Upper lobe of right lung (tissue), 1 donor: ENCODE results near the gene GALNT17. TPM values are rescaled to one million over a fixed set of nuclear protein-coding genes. Genes with fewer than 3 reads are reported as not detected.

Source experiments
- ATAC-seq: fragments of 200-7000 bp; cut with Tn5 transposase; one replicate; pipeline ENCODE4 v1.9.1; 2020; ENCODE audit warnings: mild to moderate bottlenecking, moderate library complexity
- DNase-seq: peaks from one replicate; pipeline ENCODE4 v3.0.0-alpha.2; 2020
- H3K27ac ChIP-seq: fragments of 200-600 bp; one replicate; pipeline ENCODE4 v1.8.0; 2022
- H3K27me3 ChIP-seq: fragments of 200-600 bp; one replicate; pipeline ENCODE4 v1.8.0; 2022; ENCODE audit warnings: mild to moderate bottlenecking
- H3K36me3 ChIP-seq: fragments of 200-600 bp; one replicate; pipeline ENCODE4 v1.8.0; 2022
- H3K4me1 ChIP-seq: fragments of 200-600 bp; one replicate; pipeline ENCODE4 v1.8.0; 2022
- H3K4me3 ChIP-seq: fragments of 200-600 bp; one replicate; pipeline ENCODE4 v1.8.0; 2022; ENCODE audit warnings: mild to moderate bottlenecking
- H3K9me3 ChIP-seq: fragments of 200-600 bp; one replicate; pipeline ENCODE4 v1.8.0; 2022
- intact Hi-C: fragments of 100-400 bp; cut with DNase I; formaldehyde crosslinking; loops from one replicate; pipeline ENCODE4 v1.11.0; 2022
- total RNA-seq: library from RNA; stranded (reverse); fragmentation: NEBNext Ultra II Directional; extraction: Animal tissue kit (Norgen Biotek cat#: 25700); gene quantifications from one replicate; pipeline ENCODE4 v1.2.1, GENCODE V29; 2021
- TF ChIP-seq, protein P1 (sequence below): fragments of 200-600 bp; IDR thresholded peaks from one replicate; pipeline ENCODE4 v1.8.0; 2022; ENCODE audit warnings: antibody characterized with exemption
- donor health status: DM: no; HTN: yes; CAD: no; lungs with severe emphysema.

GALNT17 gene
- total RNA-seq, 1 donor from 2014 or later, result 7.1 TPM

DNA sequence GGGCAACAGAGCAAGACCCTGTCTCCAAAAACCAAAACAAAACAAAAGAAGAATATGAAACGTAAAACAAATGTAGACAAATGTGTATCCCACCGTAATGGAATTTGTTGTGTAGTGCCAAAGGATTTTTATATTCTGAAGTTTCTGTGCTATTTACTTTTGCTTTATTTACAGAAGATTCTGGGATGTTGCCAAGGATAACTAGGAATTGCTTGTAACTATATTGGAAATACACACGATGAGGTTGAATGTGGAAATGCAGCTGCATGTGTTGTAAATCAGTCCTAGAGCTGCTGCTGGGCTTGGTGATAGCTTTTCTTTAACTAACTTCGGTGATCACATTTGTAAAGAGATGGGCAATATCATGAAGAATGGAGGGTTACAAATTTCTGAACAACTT is 39.5 kb downstream of the GALNT17 start:
- TF ChIP-seq, protein P1, sequence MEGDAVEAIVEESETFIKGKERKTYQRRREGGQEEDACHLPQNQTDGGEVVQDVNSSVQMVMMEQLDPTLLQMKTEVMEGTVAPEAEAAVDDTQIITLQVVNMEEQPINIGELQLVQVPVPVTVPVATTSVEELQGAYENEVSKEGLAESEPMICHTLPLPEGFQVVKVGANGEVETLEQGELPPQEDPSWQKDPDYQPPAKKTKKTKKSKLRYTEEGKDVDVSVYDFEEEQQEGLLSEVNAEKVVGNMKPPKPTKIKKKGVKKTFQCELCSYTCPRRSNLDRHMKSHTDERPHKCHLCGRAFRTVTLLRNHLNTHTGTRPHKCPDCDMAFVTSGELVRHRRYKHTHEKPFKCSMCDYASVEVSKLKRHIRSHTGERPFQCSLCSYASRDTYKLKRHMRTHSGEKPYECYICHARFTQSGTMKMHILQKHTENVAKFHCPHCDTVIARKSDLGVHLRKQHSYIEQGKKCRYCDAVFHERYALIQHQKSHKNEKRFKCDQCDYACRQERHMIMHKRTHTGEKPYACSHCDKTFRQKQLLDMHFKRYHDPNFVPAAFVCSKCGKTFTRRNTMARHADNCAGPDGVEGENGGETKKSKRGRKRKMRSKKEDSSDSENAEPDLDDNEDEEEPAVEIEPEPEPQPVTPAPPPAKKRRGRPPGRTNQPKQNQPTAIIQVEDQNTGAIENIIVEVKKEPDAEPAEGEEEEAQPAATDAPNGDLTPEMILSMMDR, result no peak
- no peak for DNase-seq
- H3K36me3 ChIP-seq, result no peaks in the 10 kb centered on the region
- H3K4me3 ChIP-seq, result no peak overlapping the region
- no peak for ATAC-seq
- no peak overlapping the region for H3K27ac ChIP-seq
- no peaks in the 10 kb centered on the region for H3K4me1 ChIP-seq
- intact Hi-C loops, result no loop called here
- no peaks in the 10 kb centered on the region for H3K27me3 ChIP-seq
- no peaks in the 10 kb centered on the region for H3K9me3 ChIP-seq

DNA sequence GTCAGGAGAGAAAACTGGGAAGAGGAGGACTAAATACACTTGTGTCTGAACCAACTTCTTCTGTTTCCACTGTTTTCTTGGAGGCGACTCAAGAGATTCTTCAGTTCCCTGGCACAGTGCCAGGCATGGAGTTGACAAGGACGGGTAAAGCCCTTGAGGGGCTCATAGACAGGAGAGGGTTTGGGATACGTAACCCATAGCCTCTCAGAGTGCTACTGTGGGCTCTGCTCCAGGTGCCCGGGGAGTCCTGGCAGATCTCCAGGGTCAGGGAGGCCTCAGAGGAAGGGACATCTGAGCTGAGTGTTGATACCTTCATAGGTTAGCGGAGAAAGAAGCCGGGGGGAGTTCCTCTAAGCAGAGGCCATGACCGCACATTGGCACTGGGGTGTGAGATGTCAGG is 42.0 kb downstream of the GALNT17 start:
- ATAC-seq (no peak), DNase-seq (no peak)
- no peak overlapping the region for H3K4me3 ChIP-seq
- no peak overlapping the region for H3K27ac ChIP-seq
- intact Hi-C loops, result no loop called here
- H3K4me1 ChIP-seq, result no peaks in the 10 kb centered on the region
- TF ChIP-seq, protein P1, result no peak
- no peaks in the 10 kb centered on the region for H3K36me3 ChIP-seq
- no peaks in the 10 kb centered on the region for H3K27me3 ChIP-seq
- no peaks in the 10 kb centered on the region for H3K9me3 ChIP-seq

DNA sequence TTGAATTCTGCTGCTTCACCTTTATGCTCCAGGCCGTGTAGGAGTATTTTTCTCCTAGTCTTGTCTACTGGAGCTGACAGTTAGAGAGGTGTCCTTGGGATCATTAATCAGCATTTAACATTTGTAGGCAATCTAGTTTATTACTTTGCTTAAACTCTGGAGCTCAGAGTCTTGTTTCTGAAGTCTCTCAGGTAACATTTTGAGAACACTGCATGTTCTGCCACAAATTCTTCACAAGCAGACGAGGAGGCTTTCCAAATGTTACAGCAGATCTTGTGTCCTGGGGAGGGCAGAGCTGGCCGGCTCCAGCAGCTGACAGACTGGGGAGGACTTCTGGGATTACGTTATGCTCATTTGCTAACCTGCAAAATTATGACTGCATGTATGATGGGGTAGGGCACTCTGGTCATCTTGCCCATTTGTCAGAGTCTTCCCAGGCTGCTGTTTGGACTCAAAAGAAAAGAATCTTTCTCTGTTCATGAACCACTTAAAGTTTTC is 50.5 kb downstream of the GALNT17 start:
- Histone ChIP-seq H3K27me3 (no peaks in the 10 kb centered on the region), H3K27ac (no peak overlapping the region), H3K4me3 (no peak overlapping the region), H3K9me3 (no peaks in the 10 kb centered on the region), H3K36me3 (no peaks in the 10 kb centered on the region), H3K4me1 (no peaks in the 10 kb centered on the region)
- DNase-seq, result no peak
- no peak for ATAC-seq
- intact Hi-C loops, result no loop called here
- TF ChIP-seq, protein P1, result no peak

DNA sequence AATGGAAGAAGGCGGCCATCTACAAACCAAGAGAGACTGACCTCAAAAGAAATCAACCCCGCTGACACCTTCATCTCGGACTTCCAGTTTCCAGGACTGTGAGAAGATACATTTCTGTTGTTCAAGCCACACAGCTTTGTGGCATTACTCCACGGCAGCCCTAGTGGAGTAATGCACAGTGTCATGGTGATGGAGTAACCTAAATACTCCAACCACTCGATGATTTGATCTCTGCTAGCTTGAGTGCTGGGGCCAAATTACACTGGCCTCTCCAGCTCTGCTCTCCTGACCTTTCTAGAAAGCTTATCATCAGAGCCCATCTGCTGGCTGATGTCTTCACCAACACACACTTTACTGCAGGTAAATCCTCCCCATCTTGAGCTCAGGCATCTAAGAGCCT is 52.2 kb downstream of the GALNT17 start:
- Histone ChIP-seq H3K36me3 (no peaks in the 10 kb centered on the region), H3K4me3 (no peak overlapping the region), H3K27ac (no peak overlapping the region), H3K27me3 (no peaks in the 10 kb centered on the region), H3K9me3 (no peaks in the 10 kb centered on the region), H3K4me1 (no peaks in the 10 kb centered on the region)
- DNase-seq (no peak), ATAC-seq (no peak)
- intact Hi-C loops, result no loop called here
- TF ChIP-seq, protein P1, result no peak

DNA sequence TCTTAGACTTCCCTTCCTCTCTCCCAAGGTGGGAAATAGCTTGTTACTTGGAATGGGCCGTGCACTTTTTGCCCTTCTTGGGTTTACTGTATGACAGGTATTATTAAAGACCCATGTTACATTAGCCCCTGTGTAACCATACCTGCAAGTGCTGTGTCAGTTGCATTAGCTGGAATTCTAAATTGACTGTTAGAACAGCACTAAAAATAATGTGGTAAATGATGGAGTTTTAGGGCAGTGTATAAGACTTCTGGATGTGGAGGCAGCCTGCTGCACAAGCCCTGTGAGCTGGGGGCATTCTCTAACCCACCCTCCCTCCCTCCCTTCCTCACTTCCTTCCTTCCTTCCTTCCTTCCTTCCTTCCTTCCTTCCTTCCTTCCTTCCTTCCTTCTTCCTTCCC is 52.7 kb downstream of the GALNT17 start:
- no peaks in the 10 kb centered on the region for H3K36me3 ChIP-seq
- intact Hi-C loops, result no loop called here
- TF ChIP-seq, protein P1, result no peak

DNA sequence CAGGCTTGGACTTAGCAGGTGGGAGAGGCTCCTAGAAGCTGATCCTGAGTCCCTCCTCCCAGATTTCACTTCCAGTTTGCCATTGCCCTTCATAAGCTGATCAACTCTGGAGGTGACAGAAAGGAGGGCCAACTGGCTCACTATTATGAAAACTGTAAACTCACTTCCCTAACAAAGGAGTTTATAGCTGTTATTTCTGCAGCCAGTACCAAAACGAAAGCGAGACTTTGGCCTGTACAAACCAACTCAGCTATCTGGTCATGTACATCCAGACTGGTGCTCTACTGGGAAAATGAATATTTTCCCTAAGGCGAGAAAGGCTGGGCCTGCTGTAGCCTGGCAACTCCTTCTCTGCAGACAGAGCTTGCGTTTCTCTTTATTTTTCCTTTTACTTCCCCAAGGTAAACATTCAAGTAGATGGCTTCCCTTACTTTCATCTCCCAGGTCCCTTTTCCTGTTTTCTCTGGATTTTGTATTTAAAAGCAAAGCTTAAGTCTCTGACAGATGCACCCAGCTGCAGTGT is 54.7 kb downstream of the GALNT17 start:
- DNase-seq, result no peak

More for the DNA sequence above, 52.7 kb downstream of the GALNT17 start:
- DNase-seq (no peak), ATAC-seq (no peak)
- no peak overlapping the region for H3K27ac ChIP-seq
- H3K4me3 ChIP-seq, result no peak overlapping the region
- no peaks in the 10 kb centered on the region for H3K4me1 ChIP-seq
- no peaks in the 10 kb centered on the region for H3K27me3 ChIP-seq
- no peaks in the 10 kb centered on the region for H3K9me3 ChIP-seq

More for the DNA sequence above, 54.7 kb downstream of the GALNT17 start:
- no peak overlapping the region for H3K4me3 ChIP-seq
- intact Hi-C loops, result no loop called here
- TF ChIP-seq, protein P1, result no peak
- H3K27ac ChIP-seq, result no peak overlapping the region
- H3K4me1 ChIP-seq, result no peaks in the 10 kb centered on the region
- H3K27me3 ChIP-seq, result no peaks in the 10 kb centered on the region
- no peaks in the 10 kb centered on the region for H3K36me3 ChIP-seq
- H3K9me3 ChIP-seq, result no peaks in the 10 kb centered on the region
- no peak for ATAC-seq
